GM18508 (cell line): ENCODE data around the gene PDC.
"Not testable (repeated sequence)": the region's sequence is repeated elsewhere in the genome, so short reads cannot be mapped to it uniquely, and the experiment has no call there.

ENCODE experiments used
- ATAC-seq: cut with Tn5 transposase; IDR thresholded peaks from one replicate; pipeline ENCODE4 v1.9.1; 2021; ENCODE audit warnings: moderate number of reproducible peaks; ENCODE audit not compliant: insufficient read depth, unreplicated experiment

Gene PDC

GRCh38 chr1:186409091-186409490, 51.8 kb downstream of the PDC start:
- ATAC-seq, result no peak

GRCh38 chr1:186404454-186405051, 56.4 kb downstream of the PDC start:
- no peak for ATAC-seq

- no peak for ATAC-seq
These were observed 57.3 kb downstream of the PDC start for GRCh38 chr1:186403632-186404031.

GRCh38 chr1:186401446-186401845, 59.5 kb downstream of the PDC start:
- not testable (repeated sequence) for ATAC-seq
